AG09319 (cell line): ENCODE results near the gene ACSL3.
"Not testable (repeated sequence)": the region's sequence is repeated elsewhere in the genome, so short reads cannot be mapped to it uniquely, and the experiment has no call there.

Experiments
- DNase-seq: peaks from one replicate; pipeline ENCODE4 v3.0.0-alpha.2; 2010; ENCODE audit warnings: low read depth; ENCODE audit errors: extremely low read depth
- CTCF ChIP-seq: IDR thresholded peaks from 2 replicates; pipeline ENCODE4 v1.5.1; 2011; ENCODE audit warnings: low read depth, mild to moderate bottlenecking, inconsistent platforms, low read length, moderate library complexity

ACSL3 gene

GRCh38 chr2:222978850-222979249 is 118.0 kb downstream of the ACSL3 start:
- TF ChIP-seq CTCF, result no peak
- no peak for DNase-seq

GRCh38 chr2:222979484-222979883 is 118.6 kb downstream of the ACSL3 start:
- DNase-seq, result no peak
- TF ChIP-seq CTCF, result no peak

GRCh38 chr2:222982010-222982908 is 121.4 kb downstream of the ACSL3 start:
- TF ChIP-seq CTCF, result peak; percentile 85
- peak; percentile 85 for DNase-seq

GRCh38 chr2:222982909-222983265 is 122.1 kb downstream of the ACSL3 start:
- no peak for TF ChIP-seq CTCF
- no peak for DNase-seq

GRCh38 chr2:222984908-222985307 is 124.1 kb downstream of the ACSL3 start:
- DNase-seq, result no peak
- TF ChIP-seq CTCF, result no peak

GRCh38 chr2:222989431-222989830 is 128.6 kb downstream of the ACSL3 start:
- no peak for TF ChIP-seq CTCF
- DNase-seq, result no peak

- DNase-seq, result not testable (repeated sequence)
Measured at GRCh38 chr2:222990206-222990605, 129.4 kb downstream of the ACSL3 start.

GRCh38 chr2:222992137-222992536 is 131.3 kb downstream of the ACSL3 start:
- no peak for DNase-seq
- no peak for TF ChIP-seq CTCF
